Superior temporal gyrus (tissue), 1 donor: ENCODE results near the gene MLST8.
A peak's percentile ranks its signal among the peaks of the same experiment; 100 is the strongest.

ENCODE experiments used
- DNase-seq: peaks from one replicate; pipeline ENCODE4 v3.0.0-alpha.2; 2016; ENCODE audit errors: extremely low spot score

The MLST8 gene, protein sequence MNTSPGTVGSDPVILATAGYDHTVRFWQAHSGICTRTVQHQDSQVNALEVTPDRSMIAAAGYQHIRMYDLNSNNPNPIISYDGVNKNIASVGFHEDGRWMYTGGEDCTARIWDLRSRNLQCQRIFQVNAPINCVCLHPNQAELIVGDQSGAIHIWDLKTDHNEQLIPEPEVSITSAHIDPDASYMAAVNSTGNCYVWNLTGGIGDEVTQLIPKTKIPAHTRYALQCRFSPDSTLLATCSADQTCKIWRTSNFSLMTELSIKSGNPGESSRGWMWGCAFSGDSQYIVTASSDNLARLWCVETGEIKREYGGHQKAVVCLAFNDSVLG

DNA sequence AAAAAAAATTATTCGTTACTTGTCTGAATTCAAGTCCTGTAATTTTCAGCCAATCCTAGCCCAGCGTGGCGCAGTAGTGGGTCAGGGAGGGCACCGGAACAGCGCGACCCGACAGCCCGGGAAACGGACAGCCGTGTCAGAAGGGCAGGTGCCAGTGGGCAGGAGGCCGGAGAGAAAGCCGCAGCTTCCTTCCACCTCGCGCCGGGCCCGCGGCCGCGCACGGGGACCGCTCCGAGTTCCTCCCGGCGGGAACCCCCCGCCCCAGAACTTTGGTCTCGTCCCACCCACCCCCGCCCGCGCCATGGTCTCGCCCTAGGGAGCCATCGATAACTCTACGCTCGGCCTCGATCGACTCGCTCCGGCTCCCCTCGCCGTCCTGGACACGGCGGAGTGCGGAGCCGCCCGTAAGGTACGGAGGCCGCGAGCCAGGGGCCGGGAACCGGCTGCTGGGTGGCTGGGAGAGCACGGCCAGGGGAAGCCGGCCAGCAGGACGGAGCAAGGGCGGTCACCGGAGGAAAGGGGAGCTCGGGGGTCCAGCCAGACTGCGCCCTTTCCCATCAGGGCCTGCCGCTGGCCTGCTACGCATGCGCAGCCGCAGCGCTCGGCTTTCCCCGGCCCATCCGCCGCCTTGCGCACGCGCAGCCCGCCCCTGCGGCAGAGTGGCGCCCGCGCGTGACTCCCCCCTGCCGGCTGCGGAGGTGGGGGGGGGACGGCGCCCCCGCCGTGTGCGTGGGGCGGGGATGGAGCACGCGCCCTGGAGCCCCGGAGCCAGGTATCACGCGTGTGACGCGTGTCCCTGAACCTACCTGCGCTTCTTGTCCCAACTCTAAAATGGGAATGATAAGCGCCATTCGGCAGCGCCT, at the start of gene MLST8:
MLST8 (plus strand) TSS at position 351 of the 863 bp plus-strand sequence. CDS start 632 bp downstream, outside the sequence.
- DNase-seq, result peak; percentile 87

DNA sequence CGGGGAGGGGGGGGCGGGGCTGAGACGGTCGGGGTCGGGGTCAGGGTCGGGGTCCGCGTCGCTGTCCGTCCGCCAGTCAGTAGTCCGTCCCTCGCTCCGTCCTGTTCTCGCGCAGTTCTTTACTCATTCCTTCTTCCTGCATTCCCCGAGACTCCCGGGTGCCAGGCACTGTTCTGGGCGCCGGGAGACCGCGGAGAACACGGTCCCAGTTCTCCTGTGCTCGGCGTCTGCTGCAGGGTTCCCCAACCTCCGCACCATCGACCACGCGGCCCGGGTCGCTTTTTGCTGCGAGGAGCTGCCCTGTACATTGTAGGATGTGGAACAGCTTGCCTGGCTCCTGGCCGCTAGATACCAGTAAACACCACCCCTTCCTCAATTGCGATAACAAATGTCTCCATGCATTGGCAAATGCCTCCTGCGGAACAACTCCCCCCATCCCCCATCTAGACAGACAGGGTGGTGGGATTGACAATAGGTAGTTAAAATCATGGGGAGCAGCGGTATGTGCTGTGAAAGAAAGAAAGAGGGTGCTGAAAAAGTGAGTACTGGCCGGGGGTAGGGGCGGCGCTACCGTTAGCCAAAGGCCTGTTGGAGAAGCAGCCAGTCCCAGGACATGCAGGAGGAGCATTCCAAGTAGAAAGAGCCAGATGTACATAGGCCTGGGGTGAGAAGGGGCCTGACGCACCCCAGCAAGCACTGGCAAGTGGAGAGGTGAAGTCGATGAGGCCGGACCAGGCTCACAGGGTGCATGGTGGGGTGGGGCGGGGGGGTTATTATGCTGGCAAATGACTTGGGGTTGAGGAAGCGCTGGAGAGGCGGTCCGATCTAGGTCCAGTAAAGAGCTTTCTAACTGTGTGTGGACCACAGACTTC, 49.0 kb upstream of the MLST8 start:
- DNase-seq, result no peak

DNA sequence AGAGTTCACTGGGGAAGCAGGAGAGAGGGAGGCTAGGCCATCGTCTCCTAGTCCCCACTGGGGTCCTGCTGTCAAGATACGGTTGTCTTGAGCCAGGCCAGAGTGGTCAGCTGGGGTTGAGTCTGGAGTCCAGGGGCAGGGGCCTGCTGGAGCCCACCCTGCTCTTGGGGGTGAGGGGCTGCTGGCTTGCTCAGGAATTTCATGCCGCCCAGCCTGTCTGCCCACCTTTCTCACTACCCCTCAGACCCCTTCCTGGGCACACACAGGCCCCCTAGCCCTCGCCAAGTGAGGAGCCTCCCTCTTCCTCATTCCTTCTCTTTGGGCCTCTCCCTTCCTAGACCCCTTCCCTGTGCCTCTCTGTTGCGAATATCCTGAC, 48.4 kb upstream of the MLST8 start:
- no peak for DNase-seq

DNA sequence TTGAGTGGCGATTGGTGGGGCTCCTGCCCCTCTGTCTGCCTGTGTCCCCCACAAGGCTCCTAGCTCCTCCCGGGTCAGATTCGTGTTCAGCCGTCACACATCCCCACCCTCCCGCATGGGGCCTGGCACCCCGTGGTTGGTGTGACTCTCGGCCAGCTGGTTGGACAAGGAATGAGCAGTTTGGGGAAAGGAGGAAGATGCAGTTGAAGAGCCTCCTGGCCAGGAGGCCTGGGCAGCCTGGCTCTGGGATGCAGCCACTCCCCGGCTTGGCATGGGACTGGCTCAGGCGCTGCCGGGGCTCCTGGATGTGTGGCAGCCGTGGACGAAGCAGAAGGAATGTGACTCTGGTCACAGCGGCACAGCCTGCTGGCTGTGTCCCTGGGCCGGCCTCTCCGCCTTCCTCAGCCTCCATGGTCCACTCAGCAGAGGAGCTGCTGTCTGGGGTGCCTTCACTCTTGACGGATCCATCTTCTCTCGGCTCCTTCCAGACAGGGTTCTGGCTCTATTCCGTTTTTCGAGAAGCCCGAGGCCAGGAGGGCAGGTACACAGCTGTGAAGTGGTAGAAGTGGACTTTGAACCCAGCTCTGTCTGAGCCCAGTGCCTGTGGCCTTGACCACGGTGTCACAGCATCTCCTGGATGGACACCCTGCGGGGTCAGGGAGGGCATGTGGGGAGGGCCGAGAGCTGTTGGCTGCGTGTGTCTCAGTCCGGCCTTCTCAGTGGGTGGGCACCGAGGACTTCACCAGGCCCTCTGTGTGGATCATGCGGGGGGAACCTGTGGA, 47.6 kb upstream of the MLST8 start:
- DNase-seq, result no peak

DNA sequence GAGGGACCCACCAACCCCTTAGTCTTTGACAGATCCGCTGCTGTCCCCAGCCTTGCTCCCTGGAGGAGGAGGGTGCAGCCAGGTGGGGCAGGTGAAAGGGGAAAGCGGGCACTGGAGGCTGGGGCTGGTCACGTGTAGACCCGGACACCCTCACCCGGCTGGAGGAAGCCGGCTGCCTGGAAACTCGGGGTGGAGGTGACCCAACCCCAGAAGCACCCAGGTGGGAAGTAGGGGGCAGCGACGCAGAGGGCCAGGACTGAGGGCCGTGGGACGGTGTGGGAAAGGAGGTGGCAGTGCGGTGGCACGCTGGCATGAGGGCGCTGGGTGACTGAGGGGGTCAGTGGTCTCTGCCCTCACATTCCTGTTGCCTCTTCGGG, 47.0 kb upstream of the MLST8 start:
- DNase-seq, result no peak

DNA sequence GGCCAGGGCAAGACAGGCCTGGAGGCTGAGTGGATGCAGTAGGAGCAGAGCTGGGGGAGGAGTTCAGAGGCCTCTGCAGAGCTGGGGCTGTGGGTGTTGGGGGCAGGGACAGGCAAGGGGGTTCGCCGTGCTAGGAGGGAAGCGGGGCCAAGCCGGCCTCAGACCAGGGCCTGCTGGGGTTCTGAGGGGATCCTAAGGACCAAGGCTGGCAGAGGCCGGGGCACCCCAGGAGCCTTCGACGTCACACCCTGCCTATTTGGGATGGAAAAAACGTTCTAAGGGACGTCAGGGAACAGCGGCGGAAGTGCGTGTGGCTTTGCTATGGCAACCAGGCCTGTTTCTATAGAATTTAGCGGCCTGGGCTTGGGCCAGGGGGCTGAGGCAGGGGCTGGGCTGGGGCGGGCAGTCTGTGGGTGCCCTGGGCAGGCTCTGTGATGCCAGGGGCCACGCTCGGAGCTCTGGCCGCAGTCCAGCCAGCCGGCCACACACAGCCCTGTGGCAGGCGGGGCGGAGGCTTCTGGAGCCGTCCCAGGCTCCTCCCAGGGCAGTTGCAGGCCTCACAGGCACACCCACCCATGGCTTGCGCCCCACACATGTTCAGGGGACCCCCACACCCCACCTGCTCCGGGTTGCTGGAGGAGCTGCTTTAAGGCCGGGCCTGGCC, 45.9 kb upstream of the MLST8 start:
- peak; percentile 61 for DNase-seq

DNA sequence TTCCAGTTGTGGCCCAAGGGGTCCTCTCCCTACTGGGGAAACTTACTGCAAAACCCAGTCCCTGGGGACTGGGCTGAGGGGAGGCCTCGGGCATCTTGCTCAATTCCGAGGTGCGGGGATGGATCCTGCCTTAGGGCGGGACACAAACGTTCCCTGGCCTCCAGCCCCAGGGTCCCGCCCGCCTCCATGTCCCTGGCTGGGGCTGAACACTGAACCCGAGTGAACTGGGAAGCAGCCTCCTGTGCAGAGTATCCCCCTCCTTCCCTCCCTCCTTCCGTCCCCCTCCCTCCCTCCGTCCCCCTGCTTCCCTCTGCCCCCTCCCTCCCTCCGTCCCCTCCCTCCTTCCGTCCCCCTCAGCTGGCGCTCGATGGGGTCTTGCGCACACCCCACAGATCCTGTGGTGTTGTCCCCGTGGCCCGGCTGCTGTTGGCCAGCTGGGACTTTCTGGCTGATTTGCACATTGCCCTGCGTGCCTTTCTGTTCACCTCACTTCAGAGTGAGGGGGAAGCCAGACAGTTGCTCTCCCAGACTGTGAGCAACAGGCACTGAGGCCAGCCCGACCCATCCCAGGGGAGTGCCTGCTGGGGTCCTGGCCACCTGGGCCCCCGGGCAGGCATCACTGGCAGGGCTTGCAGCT, 44.2 kb upstream of the MLST8 start:
- no peak for DNase-seq

DNA sequence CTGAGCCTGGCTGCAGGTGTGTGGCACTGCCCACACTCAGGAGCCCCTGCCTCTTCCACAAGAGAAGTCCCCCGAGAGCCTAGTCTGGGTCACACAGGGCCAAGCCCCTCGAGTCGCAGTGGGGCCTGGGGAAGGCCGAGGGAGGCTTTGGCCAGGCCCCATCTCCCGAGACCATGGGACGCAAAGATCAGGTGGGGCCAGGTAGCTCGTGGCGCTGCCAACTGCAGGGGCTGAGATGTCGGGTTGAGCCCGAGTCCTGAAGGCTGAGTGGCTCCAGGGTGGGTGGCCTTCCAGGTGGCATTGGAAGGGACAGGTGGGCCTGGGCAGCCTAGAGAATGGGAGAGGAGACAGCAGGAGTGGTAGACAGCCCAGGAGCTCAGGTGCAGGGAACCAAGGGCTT, 43.3 kb upstream of the MLST8 start:
- no peak for DNase-seq

DNA sequence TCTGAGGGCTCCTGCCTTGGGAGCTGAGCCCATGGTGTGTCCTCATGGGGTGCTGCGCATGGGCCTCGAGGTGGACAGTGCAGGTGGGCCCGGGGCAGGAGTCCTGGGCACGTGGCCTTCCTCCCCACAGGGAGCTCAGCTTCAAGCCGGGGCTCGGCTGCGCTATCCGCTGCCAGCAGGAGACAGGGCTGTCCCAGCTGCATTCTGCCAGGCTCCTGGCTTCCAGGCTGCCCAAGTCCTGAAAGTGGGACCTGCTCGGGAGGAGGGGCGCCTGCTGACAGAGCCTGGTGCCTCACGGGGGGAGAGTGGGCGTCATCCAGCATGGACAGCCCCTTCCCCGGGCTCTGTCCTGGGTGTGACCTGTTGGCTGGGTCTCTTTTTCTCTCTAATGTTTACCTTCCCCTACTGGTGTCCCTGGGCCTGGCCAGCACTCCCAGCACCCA, 42.6 kb upstream of the MLST8 start:
- no peak for DNase-seq

DNA sequence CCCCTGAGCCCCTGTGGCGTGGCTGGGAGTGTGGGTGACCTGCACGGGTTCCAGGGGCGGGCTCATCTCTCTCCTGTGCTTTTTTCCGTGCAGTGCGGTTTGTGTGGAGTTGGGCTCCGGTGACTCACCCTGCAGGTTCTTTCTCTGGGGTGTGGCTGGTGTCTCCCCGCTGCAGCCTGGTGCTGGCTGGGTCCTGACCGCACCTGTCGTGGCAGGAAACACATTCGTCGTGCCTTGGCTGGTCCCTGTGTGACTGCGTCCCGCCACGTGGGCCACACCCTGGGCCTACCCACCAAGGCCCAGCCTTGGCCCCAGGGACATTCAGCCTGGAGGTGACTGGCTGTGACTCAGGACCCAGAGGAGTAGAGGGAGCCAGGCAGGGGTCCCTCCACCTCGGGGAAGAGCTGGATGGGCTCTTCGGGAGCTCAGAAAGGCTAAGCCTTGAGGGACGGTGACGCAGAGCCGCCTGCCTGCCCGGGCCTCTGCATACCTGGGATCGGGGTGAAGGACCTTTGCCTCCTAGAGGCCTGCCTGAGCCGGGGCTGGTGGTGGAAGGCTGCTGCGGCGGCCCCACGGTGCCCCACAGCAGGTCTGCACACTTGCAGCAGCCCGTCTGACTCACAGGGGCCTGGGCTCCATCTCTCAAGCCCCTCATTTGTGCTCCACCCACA, 41.9 kb upstream of the MLST8 start:
- no peak for DNase-seq

DNA sequence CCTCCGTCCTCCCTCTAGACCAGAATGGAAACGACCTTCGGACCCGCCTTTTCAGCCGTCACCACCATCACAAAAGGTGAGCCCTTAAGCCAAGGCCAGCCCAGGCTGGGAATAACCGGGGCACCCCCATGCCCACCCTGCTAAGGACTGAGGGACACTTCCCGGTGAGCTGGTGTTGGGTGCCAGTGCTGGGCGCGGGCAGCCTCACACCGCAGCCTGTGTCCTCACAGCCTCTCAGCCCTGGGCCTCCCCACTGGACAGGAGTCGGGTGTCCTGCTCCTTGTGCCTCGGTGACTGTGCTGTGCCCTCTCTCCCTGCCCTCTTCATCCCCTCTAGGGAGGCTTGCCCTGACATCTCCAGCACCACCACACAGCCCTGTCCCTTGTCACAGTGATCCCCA, 39.4 kb upstream of the MLST8 start:
- no peak for DNase-seq

DNA sequence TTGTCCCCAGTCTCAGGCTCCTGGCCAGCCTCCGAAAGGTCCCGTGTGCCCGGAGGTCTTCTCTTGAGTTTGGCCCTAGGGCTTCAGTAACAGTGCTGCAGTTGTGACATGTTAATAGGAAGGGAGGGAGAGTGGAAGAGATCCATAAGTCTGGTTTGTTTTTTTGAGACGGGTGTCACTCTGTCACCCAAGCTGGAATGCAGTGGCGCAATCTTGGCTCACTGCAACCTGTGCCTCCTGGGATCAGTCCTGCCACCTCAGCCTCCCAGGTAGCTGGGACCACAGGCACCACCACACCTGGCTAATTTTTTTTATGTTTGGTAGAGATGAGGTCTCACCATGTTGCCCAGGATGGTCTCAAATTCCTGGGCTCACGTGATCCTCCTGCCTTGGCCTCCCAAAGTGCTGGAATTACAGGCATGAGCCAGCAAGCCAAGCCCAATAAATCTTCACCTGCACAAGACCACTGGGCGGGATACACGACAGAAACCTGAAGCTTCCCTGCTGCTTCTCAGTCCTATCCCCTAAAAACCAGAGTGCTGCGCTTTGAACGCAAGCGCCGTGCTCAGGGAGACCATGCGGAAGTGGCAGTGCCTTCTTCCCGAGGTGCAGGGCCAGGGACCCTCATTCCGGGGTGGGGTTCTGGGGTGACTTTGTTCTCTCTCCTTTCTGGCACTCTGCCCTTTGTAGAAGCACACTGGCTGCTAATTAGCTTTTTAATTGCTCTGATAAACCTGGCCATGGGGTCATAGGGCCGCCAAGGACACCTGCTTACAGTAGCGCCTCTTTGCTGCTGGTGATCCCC, 38.8 kb upstream of the MLST8 start:
- no peak for DNase-seq

DNA sequence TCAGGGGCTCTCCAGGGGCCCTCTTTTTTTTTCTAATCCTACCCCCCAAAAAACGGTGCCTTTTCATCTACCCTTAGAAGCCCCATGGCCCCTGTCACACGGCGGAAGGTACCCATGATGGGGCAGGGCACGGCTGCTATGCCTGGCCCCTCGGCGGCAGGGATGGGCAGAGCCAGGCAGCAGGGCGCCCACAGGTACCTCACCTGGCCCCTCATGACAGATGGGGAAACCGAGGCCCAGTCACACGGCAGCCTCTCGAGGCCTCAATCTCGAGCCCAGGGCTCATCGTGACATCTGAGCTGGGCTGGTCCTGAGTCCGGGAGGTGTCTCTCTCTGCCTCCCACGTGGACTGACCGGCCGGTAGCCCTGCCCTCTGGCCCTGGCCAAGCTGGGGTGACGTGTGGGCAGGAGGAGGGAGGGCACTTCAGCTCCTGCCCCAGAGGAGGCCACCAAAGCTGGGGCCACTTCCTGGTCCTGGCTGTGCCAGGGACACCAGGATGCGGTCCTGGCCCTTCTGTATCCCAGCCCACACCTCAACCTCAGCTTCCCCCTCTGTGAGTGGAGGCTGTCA, 38.1 kb upstream of the MLST8 start:
- DNase-seq, result no peak

DNA sequence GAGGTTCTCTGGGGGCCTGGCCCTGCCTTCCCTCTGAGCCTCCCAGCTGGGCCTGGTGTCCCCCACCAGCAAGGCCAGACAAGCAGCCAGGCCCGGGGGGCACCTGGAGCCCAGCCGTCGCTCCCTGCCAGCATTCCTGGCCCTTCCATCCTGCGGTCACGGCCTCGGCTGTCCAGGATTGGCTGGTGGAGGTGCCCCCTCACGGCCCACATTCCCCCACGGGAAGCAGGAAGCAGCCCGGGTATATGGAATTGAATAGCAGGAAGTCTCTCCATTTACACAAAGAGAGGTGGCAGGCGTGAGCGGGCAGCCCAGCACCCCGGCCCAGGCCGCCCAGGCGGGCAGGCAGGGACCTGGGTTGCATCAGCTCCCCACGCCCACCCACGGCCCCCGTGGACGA, 35.2 kb upstream of the MLST8 start:
- no peak for DNase-seq

DNA sequence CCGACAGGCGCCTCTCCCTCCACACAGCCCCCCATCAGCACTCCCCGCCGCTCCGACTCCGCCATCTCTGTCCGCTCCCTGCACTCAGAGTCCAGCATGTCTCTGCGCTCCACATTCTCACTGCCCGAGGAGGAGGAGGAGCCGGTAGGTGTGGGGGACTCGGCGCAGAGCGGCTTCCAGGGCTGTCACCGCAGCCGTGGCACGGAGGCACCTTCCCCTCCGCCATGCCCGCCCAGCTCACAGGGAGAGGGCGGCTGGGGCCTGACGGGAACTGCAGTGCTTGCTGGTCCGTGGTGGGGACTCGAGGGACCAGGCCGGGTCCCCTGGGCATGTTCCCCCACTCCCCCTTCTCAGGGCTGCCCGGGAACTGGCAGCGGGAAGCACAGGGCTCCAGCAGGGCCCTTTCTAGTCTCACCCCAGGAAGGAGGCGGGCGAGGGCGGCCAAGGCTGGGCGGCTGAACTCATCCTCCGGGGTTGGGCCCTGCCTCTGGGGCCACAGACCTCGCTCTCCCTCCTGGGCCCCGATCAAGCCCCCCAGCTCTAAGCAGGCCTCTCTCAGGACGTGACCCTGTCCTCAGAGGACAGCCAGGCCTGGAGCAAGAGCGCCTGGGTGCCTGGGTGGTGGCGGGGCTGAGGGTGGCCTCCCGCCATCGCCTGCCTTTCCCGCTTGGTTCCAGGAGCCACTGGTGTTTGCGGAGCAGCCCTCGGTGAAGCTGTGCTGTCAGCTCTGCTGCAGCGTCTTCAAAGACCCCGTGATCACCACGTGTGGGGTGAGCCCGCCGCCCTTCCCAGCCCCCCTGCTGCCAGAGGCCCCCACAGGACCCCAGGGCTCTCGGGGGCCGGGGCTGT, 34.4 kb upstream of the MLST8 start:
- DNase-seq, result no peak

DNA sequence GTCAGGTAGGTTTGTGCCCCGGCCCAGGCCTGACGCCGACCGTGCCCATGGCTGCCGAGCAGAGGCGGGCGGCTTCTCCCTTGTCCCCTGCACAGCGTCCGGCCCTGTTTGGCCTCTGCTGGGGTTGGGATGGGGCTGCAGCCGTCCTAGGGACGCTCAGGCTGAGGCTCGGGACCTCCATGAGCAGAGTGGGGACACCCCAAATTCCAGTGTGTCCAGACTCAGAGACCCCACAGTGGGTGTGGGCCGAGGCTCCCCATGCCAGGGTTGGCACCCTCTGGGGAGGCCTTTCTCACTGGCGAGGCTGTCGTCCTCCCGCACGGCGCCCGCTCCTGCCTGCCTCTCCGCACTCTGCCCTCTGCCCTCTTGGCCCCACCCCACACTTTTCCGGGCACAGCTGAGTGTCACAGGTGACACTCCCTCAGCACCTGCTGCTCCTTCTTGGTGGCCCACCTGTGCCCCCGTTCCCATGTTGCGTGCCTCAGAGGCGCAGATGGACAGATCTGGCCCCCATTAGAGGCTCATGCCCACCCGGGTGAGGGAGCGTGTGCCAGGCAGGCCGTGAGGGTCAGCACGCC, 33.6 kb upstream of the MLST8 start:
- DNase-seq, result no peak

DNA sequence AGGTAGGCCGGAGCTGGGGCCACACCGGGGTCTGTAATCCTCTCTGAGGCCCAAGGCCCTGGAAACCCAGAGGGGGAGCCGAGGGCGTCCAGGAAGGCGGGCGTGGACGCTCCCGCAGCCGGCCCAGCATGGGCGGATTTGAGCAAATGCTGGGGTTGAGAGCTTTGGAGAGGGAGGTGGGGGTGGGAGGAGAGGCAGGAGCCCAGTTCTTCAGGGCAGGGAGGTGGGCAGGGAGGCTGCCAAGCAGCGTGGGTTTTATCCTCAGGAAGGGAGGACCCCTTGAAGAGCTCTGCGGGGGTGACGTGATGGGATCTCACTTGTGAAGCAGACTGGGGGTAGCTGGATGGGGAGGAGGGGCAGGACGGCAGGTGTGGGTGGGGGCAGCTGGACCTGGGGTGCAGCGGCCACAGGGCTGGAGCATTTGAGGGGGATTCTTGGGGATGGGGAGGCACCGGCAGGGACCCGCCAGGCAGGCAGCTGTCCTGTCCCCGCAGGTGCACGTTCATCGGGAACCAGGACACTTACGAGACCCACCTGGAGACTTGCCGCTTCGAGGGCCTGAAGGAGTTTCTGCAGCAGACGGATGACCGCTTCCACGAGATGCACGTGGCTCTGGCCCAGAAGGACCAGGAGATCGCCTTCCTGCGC, 32.4 kb upstream of the MLST8 start:
- no peak for DNase-seq
